ENCODE results near the gene GIGYF1.
A peak's percentile ranks its signal among the peaks of the same experiment; 100 is the strongest.

GIGYF1 gene

DNA sequence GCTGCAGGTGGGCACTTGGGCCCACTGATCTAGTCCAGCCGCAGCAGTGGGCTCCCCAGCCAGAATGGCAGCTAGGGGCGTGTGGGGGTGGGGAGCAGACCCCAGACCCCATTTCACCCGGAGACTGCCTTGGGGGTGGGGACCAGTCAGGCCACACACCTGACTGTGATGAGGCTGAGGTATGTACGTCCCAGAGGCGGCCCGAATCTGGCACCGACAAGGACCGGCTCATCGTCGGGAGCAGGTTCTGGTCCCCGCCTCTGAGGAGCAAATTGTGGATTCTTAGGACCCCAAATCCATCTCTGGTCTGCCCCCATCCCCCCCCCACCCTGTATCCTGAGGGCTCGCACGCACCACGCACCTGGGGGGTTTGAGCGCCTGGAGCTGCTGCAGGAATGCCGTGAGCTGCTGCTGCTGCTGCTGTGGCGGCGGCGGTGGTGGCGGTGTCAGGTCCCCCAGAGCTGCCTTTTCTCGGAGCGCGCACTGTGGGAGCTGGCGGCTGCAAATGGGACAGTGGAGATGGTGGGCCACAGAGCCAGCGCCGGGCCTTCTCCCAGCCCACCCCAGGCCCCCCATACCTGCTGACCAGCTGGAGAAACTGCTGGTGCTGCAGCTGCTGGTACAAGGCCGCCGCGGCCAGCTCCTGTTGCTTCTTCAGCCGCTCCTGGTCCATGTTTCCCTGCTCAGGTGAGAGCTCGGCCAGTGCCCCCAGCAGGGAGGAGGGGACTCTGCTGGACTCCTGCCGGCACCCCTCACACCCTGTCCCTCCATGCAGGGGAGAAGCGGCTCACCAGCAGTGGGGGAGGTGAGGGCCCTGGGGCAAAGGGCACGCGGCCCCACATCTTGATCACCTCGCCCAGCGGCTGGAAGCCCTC, 10.2 kb downstream of the GIGYF1 start:
- DNase-seq: no peak

DNA sequence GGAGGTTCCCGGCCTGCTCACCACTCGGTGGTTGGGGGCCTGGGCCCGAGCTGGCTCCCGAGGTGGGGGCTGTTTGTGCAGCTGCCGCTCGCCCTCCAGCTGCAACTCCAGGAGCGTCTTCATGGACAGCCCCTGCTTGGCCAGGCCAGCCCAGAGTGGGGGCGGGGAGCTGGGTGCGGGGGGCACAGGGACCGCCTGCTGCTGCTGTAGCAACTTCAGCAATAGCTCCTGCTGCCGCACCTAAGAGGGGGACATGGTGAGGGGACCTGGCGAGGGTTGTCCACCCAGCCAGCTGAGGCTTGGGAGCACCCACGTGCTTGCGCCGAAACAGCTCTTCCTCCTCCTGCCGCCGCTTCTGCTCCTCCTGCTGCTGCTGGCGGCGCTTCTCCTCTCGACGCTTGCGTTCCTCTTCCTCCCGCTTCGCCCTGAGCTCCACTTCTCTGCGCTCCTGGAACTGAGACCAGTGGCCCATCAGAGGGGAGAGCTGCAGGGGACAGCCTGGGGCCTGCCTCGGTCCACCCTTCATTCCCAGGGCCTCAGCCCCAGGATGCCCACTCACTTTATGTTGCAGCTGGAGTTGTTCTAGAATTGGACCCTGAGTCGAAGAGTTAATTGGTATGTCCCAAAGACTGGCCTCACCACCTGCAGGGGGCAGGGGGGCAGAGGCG, 10.9 kb downstream of the GIGYF1 start:
- DNase-seq: no peak

DNA sequence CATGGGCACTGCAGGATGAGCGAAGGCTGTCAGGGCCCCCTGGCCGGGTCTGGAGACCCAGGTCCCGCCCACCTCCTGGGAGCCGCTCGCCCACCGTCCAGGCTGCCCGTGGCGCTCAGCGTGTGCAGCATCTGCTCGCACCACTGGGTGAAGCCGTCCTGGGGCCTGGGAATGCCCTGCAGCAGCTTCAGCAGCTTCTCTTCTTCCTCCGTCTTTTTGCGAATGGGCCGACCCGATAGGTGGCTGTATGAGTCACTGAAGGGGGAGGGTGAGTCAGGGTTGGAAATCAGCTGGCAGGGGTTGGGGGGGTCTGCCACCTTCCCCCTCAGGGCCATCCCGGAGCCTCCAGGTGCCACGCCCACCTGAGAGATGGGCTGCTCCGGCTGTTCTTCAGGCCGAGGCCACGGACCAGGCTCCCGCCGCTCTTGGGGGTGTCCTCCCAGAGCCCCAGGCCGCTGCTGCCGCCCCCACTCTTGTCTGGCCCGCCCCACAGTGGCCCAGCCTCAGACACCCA, 11.8 kb downstream of the GIGYF1 start:
- DNase-seq: no peak

DNA sequence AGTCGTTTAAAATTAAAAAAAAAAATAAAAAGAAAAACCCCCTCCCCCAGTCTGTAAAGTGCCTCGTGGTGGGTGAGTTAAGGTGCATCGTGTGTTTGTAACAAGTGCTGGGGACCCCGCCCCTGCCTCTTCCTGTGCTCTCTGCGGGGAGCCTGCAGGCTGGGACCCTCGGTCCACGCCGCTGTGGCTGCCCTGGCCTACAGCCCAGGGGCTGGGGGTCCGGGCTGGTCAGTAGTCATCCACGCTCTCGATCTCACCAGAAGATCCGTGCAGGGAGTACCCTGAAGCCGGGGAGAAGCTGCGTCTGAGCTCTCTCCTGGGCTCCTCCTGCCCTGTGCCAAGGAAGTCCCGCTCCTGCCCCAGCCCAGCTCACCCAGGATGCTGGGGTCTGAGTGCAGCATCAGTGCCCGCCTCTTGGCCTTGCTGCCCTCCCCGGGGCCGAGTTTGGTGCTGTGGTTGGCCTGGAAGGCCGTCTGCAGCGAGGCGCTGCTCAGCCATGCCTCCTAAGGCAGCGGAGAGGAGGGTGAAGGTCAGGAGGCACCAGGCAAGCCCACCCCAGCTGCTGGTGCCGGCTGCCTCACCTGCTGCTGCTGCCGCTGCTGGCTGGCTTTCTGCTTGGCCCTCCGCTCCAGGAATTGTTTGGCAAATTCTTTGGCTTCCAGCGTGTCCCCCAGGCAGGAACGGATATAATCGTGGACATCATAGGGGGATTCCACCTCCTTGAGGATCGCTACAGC, 12.4 kb downstream of the GIGYF1 start:
- no peak for DNase-seq

DNA sequence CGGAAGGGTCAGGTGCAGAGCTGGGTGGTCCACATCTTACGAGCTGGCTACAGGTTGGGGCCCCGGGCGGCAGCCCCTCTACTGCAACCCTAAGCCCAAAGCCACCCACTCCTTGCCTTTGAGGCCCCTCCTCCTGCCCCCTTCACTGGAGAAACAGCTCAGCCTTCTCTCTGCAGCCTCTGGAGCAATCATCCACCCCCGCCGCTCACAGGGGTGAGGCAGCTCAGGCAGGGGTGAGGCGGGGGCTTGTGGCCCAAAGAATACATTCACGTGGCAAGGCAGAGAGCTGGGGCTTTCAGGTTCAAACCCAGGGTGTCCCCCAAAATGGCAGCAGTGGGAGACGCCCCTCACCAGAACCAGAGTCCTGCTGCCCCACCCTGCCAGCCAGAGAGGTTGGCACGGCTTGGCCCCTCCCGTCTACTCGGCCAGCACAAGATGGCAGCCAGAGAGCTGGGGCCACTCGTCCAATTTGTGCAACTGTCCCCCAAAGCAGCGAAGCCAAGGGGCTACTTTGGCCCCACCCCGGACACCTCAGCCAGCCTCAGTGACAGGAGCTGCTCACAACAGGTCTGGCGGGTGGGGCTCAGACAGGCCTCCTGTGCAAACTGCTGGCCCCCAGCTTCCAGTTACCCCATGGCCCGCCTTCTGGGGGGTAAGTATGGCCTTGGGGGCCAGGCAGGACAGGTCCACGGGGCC, 13.3 kb downstream of the GIGYF1 start:
- no peak for DNase-seq

DNA sequence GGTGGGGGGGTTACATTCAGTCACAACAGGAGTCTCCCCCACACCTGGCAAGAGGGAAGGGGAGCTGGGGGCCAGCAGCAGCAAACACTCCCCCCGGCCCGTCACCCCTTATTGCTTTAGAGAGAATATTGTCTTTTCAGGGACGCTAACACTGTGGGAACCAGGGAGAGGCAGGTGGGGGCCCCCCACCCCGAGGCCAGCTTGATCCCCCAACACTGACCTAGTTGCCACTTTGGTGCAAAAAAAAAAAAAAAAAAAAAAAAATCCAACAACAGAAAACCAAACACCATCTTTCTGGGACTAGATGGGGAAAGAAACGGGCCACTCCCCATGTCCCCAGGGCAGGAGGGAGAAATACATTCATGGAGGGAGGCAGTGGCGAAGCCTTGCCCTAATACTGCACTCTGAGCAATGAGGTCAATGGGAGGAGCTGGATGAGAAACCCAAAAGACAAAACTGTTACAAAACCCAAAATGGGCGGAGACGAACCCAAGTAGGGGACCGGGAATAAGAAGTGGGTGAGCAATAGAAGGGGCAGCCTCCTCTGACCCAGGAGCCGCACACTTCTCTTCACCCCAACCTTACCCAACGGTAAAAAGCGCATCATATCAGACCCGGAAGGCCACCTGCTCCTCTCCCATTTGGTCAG, 14.0 kb downstream of the GIGYF1 start:
- DNase-seq: no peak

DNA sequence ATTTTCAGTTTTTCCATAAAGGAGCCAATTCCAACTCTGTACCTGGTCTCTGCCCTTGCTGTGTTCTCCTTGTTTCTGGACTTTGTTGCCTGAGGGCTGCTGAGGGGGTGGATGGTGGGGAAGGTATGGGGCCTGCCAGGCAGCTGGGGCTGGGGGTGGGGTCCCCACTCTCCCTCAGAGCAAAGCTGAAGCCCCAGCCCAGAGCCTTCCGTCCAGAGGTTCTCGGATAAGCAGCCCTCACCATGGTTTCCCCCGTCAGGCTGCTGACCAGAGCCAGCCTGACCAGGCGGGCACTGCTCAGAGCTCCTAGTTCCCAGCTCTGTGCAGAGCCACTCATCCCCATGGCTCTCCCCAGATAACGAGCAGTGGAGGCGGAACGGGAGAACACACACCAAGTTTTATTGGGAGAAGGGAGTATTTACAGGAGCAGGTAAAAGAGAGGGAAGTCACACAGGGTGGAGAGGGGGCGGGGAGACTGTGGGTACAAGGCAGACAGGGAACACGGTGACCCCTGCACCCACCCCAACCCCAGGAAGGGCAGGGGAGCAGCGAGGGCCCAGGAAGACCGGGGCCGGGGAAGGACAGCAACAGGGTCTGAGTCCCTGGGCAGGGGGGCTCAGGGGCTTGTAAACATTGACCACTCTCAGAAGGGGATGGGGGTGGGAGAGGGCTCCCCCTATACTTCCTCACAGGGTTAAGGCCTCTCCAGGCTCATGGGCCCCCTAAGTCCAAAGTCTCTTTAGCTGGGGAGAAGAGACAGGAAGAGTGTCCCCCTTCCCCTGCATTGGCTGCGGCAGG, 14.7 kb downstream of the GIGYF1 start:
- DNase-seq: no peak

DNA sequence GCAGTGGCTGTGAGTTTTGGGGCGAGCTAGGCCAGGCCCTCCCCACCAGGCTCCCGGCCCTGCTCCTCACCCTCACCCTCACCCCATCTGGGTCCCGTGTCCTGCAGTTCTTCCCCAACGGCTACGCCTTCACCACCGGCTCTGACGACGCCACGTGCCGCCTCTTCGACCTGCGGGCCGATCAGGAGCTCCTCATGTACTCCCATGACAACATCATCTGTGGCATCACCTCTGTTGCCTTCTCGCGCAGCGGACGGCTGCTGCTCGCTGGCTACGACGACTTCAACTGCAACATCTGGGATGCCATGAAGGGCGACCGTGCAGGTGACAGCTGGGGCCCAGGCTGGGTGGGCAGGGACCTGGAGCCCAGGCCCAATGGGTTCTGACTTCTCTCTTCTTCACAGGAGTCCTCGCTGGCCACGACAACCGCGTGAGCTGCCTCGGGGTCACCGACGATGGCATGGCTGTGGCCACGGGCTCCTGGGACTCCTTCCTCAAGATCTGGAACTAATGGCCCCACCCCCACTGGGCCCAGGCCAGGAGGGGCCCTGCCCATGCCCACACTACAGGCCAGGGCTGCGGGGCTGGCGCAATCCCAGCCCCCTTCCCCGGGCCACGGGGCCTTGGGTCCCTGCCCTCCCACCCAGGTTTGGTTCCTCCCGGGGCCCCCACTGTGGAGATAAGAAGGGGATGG, 15.6 kb downstream of the GIGYF1 start:
- DNase-seq: no peak

DNA sequence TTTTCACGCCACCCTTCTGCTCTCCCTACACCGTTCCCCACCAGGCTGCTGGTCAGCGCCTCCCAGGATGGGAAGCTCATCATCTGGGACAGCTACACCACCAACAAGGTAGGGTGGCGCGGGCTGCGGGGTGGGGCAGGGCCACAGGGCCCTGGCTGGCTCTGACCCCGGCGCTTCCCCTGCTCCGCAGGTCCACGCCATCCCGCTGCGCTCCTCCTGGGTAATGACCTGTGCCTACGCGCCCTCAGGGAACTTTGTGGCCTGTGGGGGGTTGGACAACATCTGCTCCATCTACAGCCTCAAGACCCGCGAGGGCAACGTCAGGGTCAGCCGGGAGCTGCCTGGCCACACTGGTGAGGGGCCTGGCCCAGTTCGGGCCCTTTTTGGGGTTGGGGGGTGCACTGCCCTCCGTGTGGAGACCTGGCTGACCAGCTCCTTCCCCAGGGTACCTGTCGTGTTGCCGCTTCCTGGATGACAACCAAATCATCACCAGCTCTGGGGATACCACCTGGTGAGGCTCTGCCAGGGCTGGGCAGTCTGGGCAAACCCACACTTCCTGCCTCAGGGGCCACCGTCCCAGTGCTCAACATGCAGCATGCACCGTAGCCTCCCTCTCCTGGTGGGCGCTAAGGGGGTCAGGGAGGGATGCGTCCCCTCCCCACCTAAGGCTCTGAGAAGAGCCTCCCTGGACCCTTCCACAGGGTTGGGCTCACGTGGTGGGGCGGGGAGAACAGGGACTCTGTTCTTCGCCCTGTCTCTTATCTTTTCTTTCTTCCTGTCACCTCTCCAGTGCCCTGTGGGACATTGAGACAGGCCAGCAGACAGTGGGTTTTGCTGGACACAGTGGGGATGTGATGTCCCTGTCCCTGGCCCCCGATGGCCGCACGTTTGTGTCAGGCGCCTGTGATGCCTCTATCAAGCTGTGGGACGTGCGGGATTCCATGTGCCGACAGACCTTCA, 16.5 kb downstream of the GIGYF1 start:
- no peak for DNase-seq

DNA sequence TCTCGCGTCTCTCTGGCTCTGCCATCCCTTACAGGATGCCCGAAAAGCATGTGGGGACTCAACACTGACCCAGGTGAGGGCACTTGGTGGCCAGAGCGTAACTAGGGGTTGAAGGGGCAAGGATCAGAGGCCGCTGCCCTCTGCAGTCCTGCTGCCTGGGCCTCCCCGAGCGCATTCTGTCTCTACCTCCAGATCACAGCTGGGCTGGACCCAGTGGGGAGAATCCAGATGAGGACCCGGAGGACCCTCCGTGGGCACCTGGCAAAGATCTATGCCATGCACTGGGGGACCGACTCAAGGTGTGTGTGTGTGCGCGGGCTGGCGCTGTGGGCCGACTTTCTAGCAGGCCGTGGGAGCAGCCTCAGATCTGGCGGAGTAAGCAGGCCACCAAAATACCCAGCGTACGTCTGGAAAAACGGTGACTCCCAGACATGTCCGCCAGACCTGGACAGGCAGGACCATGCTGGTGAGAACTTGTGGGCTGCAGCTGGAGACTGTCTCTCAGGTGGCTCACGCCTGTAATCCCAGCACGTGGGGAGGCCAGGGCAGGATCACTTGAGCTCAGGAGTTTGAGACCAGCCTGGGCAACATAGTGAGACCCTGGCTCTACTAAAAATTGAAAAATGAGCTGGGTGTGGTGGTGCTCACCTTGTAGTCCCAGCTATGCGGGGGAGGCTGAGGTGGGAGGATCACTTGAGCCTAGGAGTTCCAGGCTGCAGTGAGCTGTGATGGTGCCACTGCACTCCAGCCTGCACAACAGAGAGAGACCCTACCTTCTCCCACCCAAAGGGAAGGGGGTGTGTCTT, 17.3 kb downstream of the GIGYF1 start:
- no peak for DNase-seq

DNA sequence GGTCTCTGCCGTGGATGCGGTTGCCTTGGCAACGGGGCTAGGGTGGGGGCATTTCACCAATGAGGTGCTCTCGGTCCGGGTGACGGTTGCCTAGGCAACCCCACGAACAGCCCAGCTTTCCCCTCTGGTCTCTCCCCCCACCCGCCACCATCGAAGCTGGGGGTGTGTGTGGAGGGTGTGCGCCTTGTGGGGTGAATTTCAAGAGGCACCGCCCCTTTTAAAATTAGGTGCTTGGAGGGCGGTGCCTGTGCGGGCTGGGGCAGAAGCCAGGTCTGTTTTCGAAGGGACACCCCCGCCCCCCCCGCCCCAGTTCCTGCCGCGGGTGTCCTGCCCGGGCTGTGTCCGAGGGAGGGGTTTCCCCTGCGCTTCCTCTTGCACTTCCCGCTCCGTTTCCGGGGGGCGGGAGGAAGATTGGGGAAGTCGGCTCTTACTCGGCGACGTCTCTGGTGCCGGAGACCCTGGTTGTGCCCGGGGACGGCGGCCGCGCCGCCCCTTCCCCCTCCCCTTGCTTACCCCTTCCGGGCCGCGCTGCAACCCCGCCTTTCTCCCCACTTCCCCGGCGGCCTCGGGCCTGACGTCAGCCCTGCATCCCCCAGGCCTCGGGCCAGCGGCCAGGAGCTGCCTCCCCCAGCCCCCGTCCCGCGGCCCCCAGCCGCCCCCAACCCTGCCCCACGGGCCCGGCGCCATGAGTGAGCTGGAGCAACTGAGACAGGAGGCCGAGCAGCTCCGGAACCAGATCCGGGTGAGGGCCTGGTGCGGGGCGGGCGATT, 18.3 kb downstream of the GIGYF1 start:
- DNase-seq: no peak

DNA sequence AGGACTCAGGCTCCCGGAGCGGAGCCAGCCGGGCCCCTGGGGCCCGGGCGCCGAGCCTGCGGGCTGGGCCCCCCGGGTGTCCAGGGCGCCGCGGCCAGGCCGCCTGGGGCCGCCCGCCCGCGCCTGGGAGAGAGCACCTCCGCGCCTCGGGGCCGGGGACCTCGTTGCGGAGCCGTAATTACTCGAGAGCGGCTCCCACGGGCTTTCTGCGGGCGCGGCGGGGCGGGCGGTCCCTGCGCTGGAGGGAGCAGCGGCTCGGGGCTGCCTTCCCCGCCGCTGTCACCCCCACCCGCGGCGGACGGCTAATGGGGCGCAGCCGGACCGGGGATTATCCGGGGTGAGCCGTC, 19.0 kb downstream of the GIGYF1 start:
- no peak for DNase-seq

DNA sequence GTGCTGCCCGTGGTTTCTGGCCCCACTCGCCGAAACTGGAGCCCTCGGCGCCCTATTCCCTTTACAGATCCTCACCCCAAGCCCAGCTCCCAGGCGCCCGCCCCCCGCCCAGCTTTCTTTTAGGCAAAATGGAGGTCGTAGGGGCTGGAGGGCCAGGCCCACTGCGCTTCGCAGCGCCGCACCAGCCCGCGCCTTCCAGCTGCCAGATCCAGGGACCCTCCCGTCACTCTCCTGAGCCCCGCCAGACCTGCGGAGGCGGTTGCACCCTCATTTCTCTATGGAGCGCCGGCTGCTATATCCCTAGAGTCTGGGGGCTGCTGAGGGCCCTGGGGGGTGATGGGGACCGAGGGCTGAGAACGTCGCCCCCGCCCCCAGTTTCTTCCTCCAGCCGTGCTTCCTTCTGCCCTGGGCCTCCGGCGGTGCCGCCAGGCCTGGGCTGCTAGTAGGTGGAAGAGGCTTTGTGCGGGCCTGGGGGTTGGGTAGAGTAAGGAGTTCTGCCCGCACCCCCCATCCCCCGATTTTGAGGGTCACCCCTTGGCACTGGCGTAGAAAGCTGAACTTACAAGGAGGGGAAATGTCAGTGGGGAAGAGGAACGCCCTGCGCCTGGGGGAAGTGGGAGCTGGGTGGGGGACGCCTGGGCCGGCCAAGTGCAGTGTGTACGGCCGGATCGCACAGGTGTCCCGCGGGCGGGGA, 19.5 kb downstream of the GIGYF1 start:
- DNase-seq: no peak

DNA sequence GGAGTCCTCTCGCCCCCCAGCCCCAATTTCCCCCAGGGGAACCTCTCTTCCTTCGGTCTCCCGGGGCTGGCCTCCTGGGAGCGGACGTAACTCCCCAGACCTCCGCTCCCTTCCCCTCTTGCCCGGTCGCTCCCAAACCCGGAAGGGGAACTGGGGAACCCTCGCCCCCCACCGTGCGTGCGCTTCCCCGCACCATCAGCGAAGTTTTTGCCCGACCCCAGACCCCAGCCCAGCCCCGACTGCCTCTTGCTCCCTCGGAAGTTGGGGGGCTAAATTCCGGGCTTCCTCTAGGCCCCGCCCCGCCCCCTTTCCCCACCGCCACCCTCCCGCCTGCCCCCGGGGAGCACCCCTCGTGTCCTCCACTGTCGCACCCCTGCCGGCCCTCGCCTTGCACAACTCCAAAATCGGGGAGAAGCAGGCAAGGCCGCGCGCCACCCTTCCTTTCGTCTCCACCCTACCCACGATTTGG, 20.1 kb downstream of the GIGYF1 start:
- no peak for DNase-seq

DNA sequence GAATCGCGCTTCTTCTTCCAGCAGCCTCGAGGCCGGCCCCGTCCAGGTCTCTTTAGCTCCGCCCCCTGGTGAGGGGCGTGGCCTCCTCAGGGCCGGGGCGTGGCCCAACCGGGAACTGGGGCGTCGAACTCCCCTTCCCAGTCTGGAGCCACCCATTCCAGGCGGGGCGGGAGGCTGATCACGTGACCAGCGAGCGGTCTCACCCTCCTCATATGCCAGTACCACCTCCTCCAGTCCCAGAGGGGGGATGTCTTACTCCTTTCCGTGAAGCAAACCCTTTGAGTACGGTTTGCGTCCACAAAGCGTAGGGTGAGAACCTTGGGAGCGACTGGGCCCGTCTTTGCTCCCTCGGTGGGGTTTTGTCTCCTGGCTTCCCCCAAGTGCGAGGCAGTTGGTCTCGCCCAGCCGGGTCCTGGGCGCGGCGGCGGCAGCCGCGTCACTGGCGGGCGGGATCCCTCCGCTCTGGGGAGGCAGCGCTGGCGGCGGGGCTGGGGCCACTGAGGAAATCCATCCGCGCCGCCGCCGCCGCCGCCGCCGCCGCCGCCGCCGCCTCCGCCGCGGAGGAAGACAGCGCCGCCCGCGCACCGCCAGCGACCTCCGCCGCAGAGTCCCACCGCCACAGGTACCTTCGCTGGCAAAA, 20.6 kb downstream of the GIGYF1 start, which contains the start of gene GNB2:
Gene GNB2, plus strand, starts transcription at position 439 of the 640 bp plus-strand sequence. CDS start 2,526 bp downstream, outside the sequence.
- peak; percentile 86 for DNase-seq
